Mammary epithelial cell (primary cell): ENCODE results near the gene CYFIP2.

Experiments
- CTCF ChIP-seq, 2 donors: IDR thresholded peaks in 1 of 2; conservative IDR thresholded peaks in 1 of 2; 2 replicates each; pipeline ENCODE4 v1.5.1; 2011 to 2012; ENCODE audit warnings: inconsistent platforms in 2 of 2, low read length in 2 of 2, mild to moderate bottlenecking in 2 of 2, control low read depth in 1 of 2, low read depth in 1 of 2; ENCODE audit not compliant: insufficient read depth in 1 of 2; ENCODE audit errors: extremely low read depth in 1 of 2
- EZH2 ChIP-seq: IDR thresholded peaks from 2 replicates; pipeline ENCODE4 v1.6.1; 2012; ENCODE audit warnings: low read length, inconsistent platforms, borderline replicate concordance

DNA sequence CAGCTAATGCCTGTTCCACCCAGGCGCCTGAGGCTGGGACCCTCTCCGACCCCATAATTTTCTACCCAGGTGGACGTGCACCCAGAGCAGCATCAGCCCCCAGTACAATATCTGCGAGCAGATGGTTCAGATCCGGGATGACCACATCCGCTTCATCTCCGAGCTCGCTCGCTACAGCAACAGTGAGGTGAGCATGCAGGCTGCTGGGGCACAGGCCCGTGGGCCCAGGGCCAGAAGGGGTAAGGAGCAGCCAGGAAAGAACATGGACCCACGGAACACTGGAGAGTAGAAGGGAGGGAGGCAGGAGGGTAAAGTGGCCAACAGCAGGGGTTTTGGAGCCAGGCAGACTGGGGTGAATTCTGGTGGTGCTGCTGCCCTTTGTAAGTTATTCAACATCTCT is 45.7 kb downstream of the CYFIP2 start:
- TF ChIP-seq CTCF (conservative IDR thresholded peaks at IDR 0.05 in 1 of 2, IDR thresholded peaks at IDR 0.05 in 1 of 2; ENCODE audit: extremely low read depth in 1 of 2, insufficient read depth in 1 of 2, low read depth in 1 of 2, low read length in 2 of 2) (no peak), EZH2 (no peak)
